Fibroblast of lung (primary cell): ENCODE measurements around the gene KCNQ4. TPM values are rescaled to one million over a fixed set of nuclear protein-coding genes. Genes with fewer than 3 reads are reported as not detected.

Experiments used
- DNase-seq, 2 donors: peaks; one replicate each; pipeline versions ENCODE4 v3.0.0 to v3.0.0-alpha.2; 2010; ENCODE audit warnings: low read depth in 2 of 2
- H2AFZ ChIP-seq: 2 replicates; pipeline ENCODE4 v1.5.1; 2012; ENCODE audit warnings: low read length, control low read depth, inconsistent platforms
- H3K27ac ChIP-seq: 2 replicates; pipeline ENCODE4 v1.5.1; 2011; ENCODE audit warnings: low read length, control low read depth; ENCODE audit not compliant: insufficient read depth
- H3K27me3 ChIP-seq: 2 replicates; pipeline ENCODE4 v1.5.1; 2011; ENCODE audit warnings: mild to moderate bottlenecking, low read length; ENCODE audit not compliant: control insufficient read depth, insufficient read depth
- H3K36me3 ChIP-seq: 2 replicates; pipeline ENCODE4 v1.5.1; 2011; ENCODE audit warnings: low read length; ENCODE audit not compliant: control insufficient read depth, insufficient read depth
- H3K4me1 ChIP-seq: 2 replicates; pipeline ENCODE4 v1.5.1; 2011; ENCODE audit warnings: low read length; ENCODE audit not compliant: control insufficient read depth, insufficient read depth; ENCODE audit errors: extremely low read depth
- H3K4me2 ChIP-seq: 2 replicates; pipeline ENCODE4 v1.5.1; 2011; ENCODE audit warnings: low read length, control low read depth; ENCODE audit not compliant: insufficient read depth; ENCODE audit errors: extremely low read depth
- H3K4me3 ChIP-seq, 4 experiments: fragments of 200-600 bp in 1 of 4; sonication (generic) in 1 of 4; replicated peaks in 1 of 4; 2 replicates each; pipeline ENCODE4 v1.5.1; 2011 to 2016; ENCODE audit warnings: low read length in 4 of 4, low read depth in 3 of 4, mild to moderate bottlenecking in 3 of 4, control low read depth in 2 of 4, inconsistent platforms in 1 of 4, mixed read lengths in 1 of 4; ENCODE audit not compliant: insufficient read depth in 1 of 4; ENCODE audit errors: control extremely low read depth in 1 of 4
- H3K79me2 ChIP-seq: 2 replicates; pipeline ENCODE4 v1.5.1; 2012; ENCODE audit warnings: mild to moderate bottlenecking, low read length, inconsistent platforms; ENCODE audit not compliant: control insufficient read depth, insufficient read depth
- H3K9ac ChIP-seq: 2 replicates; pipeline ENCODE4 v1.5.1; 2011; ENCODE audit warnings: mild to moderate bottlenecking, low read length, control low read depth; ENCODE audit not compliant: insufficient read depth
- H3K9me3 ChIP-seq: 2 replicates; pipeline ENCODE4 v1.5.1; 2012; ENCODE audit warnings: low read depth, low read length; ENCODE audit not compliant: control insufficient read depth, insufficient read depth
- H4K20me1 ChIP-seq: 2 replicates; pipeline ENCODE4 v1.5.1; 2011; ENCODE audit warnings: low read length; ENCODE audit not compliant: control insufficient read depth, insufficient read depth; ENCODE audit errors: extremely low read depth
- CTCF ChIP-seq, 2 donors: IDR thresholded peaks in 1 of 2; conservative IDR thresholded peaks in 1 of 2; 1 replicate in 1 of 2; 2 replicates in 1 of 2; pipeline ENCODE4 v1.5.1; 2011 to 2012; ENCODE audit warnings: low read length in 2 of 2, control low read depth in 1 of 2, inconsistent platforms in 1 of 2, low read depth in 1 of 2, mild to moderate bottlenecking in 1 of 2
- EZH2 ChIP-seq: IDR thresholded peaks from 2 replicates; pipeline ENCODE4 v1.5.1; 2012; ENCODE audit warnings: low read length, control low read depth, mild to moderate bottlenecking; ENCODE audit errors: missing control alignments
- polyA plus RNA-seq, 2 donors: library from polyadenylated mRNA; depleted of rRNA in 1 of 2; stranded (reverse) in 1 of 2; unstranded in 1 of 2; fragments of >200 nt; gene quantifications; 2 replicates each; pipeline ENCODE4 v1.2.1, GENCODE V29; 2011 to 2012; ENCODE audit warnings: missing spikeins in 1 of 2
- total RNA-seq: library from RNA; depleted of rRNA; stranded (reverse); fragments of >200 nt; gene quantifications from 2 replicates; pipeline ENCODE4 v1.2.1, GENCODE V29; 2014

Gene KCNQ4
- total and polyA plus RNA-seq, 2 donors (not counting 1 experiment from before 2014, with no cell fraction given), result under 0.01 to 0.03 TPM

- Histone ChIP-seq H3K79me2 (no peaks in the 10 kb centered on the region), H3K9ac (no peak overlapping the region)
Measured at GRCh38 chr1:40837601-40838000, 54.0 kb downstream of the KCNQ4 start.

GRCh38 chr1:40838045-40838979 is 54.7 kb downstream of the KCNQ4 start:
- Histone ChIP-seq H2AFZ (no peak overlapping the region), H3K79me2 (no peaks in the 10 kb centered on the region), H3K36me3 (no peaks in the 10 kb centered on the region), H3K27me3 (peaks cover 3% of the 10 kb centered on the region), H3K27ac (no peak overlapping the region), H3K4me2 (no peak overlapping the region), H3K9ac (no peak overlapping the region), H3K9me3 (no peaks in the 10 kb centered on the region), H3K4me1 (no peaks in the 10 kb centered on the region), H3K4me3 (no peak overlapping the region), H4K20me1 (no peaks in the 10 kb centered on the region)
- no peak for DNase-seq
- no peak for TF ChIP-seq CTCF (conservative IDR thresholded peaks at IDR 0.05 in 1 of 2, IDR thresholded peaks at IDR 0.05 in 1 of 2; ENCODE audit: low read depth in 1 of 2, low read length in 2 of 2)
- TF ChIP-seq EZH2, result no peak

More at GRCh38 chr1:40837601-40838000, 54.0 kb downstream of the KCNQ4 start:
- DNase-seq, result no peak
- Histone ChIP-seq H3K9me3 (no peaks in the 10 kb centered on the region), H3K27ac (no peak overlapping the region), H3K36me3 (no peaks in the 10 kb centered on the region), H3K4me1 (no peaks in the 10 kb centered on the region), H3K4me2 (no peak overlapping the region), H3K27me3 (peaks cover 3% of the 10 kb centered on the region), H4K20me1 (no peaks in the 10 kb centered on the region), H3K4me3 (no peak overlapping the region), H2AFZ (no peak overlapping the region)
- TF ChIP-seq CTCF (conservative IDR thresholded peaks at IDR 0.05 in 1 of 2, IDR thresholded peaks at IDR 0.05 in 1 of 2; ENCODE audit: low read depth in 1 of 2, low read length in 2 of 2) (no peak), EZH2 (no peak)

- no peak overlapping the region for H3K4me3 ChIP-seq
- no peaks in the 10 kb centered on the region for H3K9me3 ChIP-seq
- H2AFZ ChIP-seq, result no peak overlapping the region
- no peaks in the 10 kb centered on the region for H3K79me2 ChIP-seq
- H4K20me1 ChIP-seq, result no peaks in the 10 kb centered on the region
- no peaks in the 10 kb centered on the region for H3K36me3 ChIP-seq
- no peak for DNase-seq
- TF ChIP-seq EZH2, result no peak
- no peak for TF ChIP-seq CTCF (conservative IDR thresholded peaks at IDR 0.05 in 1 of 2, IDR thresholded peaks at IDR 0.05 in 1 of 2; ENCODE audit: low read depth in 1 of 2, low read length in 2 of 2)
- H3K9ac ChIP-seq, result no peak overlapping the region
- peaks cover 3% of the 10 kb centered on the region for H3K27me3 ChIP-seq
- no peaks in the 10 kb centered on the region for H3K4me1 ChIP-seq
- H3K27ac ChIP-seq, result no peak overlapping the region
- no peak overlapping the region for H3K4me2 ChIP-seq
Measured at GRCh38 chr1:40838980-40839942, 55.7 kb downstream of the KCNQ4 start.
